HG03457 (cell line): ENCODE data around the gene SYCP1.
"Not testable (repeated sequence)": the region's sequence is repeated elsewhere in the genome, so short reads cannot be mapped to it uniquely, and the experiment has no call there.

Source experiments
- ATAC-seq: cut with Tn5 transposase; IDR thresholded peaks from one replicate; pipeline ENCODE4 v1.9.1; 2021; ENCODE audit warnings: moderate number of reproducible peaks; ENCODE audit not compliant: unreplicated experiment

SYCP1 gene, protein sequence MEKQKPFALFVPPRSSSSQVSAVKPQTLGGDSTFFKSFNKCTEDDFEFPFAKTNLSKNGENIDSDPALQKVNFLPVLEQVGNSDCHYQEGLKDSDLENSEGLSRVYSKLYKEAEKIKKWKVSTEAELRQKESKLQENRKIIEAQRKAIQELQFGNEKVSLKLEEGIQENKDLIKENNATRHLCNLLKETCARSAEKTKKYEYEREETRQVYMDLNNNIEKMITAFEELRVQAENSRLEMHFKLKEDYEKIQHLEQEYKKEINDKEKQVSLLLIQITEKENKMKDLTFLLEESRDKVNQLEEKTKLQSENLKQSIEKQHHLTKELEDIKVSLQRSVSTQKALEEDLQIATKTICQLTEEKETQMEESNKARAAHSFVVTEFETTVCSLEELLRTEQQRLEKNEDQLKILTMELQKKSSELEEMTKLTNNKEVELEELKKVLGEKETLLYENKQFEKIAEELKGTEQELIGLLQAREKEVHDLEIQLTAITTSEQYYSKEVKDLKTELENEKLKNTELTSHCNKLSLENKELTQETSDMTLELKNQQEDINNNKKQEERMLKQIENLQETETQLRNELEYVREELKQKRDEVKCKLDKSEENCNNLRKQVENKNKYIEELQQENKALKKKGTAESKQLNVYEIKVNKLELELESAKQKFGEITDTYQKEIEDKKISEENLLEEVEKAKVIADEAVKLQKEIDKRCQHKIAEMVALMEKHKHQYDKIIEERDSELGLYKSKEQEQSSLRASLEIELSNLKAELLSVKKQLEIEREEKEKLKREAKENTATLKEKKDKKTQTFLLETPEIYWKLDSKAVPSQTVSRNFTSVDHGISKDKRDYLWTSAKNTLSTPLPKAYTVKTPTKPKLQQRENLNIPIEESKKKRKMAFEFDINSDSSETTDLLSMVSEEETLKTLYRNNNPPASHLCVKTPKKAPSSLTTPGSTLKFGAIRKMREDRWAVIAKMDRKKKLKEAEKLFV

GRCh38 chr1:114854693-114855320 lies at the start of gene SYCP1:
Gene SYCP1, plus strand, starts transcription at chr1:114854863. Its CDS starts 602 bp downstream, at chr1:114855465.
- no peak for ATAC-seq

GRCh38 chr1:114819869-114820268 lies 34.8 kb upstream of the SYCP1 start:
- no peak for ATAC-seq

- ATAC-seq = no peak
Measured at GRCh38 chr1:114820392-114820791, 34.3 kb upstream of the SYCP1 start.

DNA sequence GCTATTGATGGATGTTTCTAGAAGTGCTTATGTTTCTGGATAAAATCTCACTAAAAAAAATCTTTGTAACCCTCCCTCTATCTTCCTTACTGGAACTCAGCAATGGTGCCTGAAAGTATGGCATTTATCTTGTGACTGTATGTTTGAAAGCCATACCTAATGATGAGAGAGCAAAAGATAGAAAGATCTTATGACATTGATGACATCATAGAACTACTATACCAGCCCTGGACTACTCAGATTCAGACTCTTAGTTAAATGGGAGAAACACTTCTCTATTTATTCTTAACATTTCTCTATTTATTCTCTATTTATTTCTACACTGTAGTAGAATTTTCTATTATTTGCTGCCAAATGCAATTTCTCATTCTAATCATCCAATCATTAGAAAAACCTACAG lies 32.7 kb upstream of the SYCP1 start:
- ATAC-seq = no peak

GRCh38 chr1:114828251-114828650 lies 26.4 kb upstream of the SYCP1 start:
- ATAC-seq = no peak

GRCh38 chr1:114830075-114830474 lies 24.6 kb upstream of the SYCP1 start:
- ATAC-seq = not testable (repeated sequence)

- no peak for ATAC-seq
Measured at GRCh38 chr1:114831276-114831994, 23.2 kb upstream of the SYCP1 start.

DNA sequence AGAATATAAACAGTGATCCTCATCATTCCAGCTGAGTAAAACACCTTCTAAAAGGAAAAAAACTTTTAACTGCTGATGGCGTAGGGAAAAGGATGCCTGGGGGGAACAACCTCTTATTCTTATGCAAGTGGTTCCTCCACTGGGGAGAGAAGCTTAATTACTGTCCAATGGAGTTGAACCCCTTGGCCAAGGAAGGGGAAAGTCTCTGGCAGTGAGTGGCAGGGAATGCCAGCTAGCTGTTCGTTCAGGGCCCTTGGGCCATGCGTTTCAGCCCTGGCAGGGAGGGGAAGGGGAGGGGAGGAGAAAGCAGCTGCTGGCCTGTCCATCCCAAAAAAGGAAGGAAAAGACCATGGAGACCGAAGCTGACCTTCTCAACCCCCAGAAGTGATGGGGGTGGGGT lies 22.6 kb upstream of the SYCP1 start:
- ATAC-seq = no peak

DNA sequence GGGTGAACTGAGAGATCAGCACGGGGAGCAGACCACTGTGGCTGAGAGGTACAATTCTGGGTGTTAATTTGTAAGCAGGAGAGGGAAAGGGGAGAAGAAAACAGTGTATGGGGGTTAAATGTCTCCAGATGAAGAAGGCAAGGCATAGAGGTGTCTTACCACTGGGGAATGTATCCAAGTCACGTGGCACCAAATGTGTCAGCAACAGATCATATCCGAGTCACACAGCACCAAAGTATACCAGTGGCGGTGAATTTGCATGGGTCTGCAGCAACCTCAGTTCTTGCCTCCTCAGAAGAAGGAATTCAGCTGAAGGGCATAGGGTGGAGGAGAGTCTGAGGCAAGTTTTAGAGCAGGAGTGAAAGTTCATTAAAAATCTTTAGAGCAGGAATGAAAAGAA lies 21.2 kb upstream of the SYCP1 start:
- ATAC-seq = no peak

- ATAC-seq = no peak
Measured at GRCh38 chr1:114844270-114844669, 10.4 kb upstream of the SYCP1 start.

DNA sequence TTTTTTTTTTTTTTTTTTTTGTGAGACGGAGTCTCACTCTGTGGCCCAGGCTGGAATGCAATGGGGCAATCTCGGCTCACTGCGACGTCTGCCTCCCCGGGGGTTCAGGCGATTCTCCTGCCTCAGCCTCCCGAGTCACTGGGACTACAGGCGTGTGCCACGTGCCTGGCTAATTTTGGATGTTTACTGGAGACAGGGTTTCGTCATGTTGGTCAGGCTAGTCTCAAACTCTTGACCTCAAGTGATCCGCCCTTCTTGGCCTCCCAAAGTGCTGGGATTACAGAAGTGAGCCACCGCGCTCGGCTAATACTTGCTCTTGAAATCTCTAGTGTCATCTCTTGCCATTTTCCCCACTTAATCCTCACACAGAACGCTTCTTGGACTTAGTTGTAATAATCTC lies 1.1 kb upstream of the SYCP1 start:
- no peak for ATAC-seq

- no peak for ATAC-seq
Measured at GRCh38 chr1:114861384-114861783, 6.7 kb downstream of the SYCP1 start.

DNA sequence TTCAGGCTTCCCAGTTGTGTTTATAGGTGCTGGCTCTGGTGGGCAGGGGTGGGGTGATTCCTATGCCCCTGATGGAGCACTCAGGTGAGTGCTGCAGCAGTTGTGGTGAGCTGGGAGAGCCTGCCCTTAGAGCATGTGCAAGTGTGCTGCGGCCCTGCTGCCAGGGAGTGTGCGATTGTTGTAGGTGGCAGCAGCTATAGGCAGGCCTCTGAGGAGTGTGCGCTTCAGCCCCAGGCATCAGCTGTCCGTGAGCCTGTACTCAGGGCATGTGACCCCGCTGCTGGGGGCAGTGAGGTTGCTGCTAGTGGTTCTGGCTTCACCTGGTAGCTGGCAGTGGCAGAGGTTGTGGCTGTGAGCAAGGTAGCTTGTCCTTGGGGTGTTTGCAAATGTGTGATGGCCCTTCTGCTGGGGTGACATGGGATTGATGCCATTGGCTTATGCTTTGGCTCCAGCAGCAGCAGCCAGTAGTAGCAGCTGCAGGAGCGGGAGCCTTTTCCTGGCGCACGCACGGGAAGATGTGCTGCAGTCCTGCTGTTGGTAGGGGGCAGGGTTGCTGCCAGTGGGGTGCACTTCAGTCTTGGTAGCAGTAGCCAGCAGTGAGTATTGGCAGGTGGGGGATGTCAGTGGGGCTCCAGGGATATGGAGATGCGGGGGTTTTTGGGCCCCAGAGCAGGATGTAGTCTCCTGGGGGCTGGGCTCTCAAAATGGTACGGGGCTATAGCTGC lies 37.7 kb downstream of the SYCP1 start:
- no peak for ATAC-seq

DNA sequence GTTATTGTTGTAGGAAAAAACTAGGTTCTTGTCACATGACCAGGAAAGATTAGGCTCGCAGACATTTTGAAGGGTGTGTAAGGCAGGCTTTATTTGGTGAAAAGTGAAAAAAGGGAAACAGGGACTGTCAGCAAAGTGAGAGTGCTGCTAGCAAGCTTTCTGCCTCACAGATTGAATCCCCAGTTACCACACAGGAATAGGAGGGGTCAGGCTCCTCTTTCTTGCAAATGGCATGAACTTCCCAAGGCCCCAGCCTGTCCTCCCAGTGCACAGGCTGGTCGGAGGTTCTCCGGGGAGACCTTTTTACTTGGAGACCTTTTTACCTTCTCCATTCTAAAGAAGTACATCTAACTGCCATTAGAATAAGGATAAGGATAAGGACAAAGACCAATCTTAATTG lies 42.1 kb downstream of the SYCP1 start:
- ATAC-seq = no peak

- ATAC-seq = no peak
Measured at GRCh38 chr1:114901814-114902213, 47.2 kb downstream of the SYCP1 start.

- ATAC-seq = no peak
Measured at GRCh38 chr1:114902343-114902742, 47.7 kb downstream of the SYCP1 start.

DNA sequence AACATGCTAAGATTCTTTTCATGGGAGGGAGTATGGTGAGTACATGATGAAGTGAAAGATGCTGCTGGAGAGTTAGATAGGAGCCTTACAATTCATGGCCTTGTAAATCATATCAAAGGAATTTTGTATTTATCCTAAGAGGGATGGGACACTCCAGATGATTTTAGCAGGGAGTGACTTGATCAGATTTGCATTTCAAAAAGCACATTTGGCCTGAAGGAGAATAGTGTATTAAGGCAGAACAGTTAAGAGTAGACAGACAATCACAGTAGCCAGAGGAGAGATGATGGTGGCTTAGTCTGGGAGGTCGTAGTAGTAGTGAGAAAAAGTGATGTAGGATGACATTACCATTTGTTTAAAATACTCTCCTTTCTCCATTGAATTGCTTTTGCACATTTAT lies 48.8 kb downstream of the SYCP1 start:
- no peak for ATAC-seq

DNA sequence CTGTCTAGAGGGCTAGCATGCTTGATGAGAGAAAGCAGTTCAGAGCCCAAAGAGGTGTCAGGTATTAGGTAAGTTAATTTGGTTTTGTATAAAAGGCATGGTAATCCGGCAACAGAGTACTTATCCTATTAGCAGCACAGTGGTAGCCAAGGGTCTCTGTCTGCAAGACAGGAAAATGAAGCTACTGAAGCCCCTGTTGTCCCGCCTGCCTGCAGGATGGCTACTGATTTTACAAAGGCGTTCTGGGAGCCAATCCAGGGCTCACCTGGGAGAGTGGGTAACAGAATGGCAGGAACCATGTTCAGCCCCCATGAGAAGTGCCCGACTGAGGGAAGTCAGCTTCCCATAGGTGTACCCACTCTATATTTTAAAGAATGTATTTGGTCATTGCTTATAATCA lies 61.1 kb downstream of the SYCP1 start:
- ATAC-seq = not testable (repeated sequence)

DNA sequence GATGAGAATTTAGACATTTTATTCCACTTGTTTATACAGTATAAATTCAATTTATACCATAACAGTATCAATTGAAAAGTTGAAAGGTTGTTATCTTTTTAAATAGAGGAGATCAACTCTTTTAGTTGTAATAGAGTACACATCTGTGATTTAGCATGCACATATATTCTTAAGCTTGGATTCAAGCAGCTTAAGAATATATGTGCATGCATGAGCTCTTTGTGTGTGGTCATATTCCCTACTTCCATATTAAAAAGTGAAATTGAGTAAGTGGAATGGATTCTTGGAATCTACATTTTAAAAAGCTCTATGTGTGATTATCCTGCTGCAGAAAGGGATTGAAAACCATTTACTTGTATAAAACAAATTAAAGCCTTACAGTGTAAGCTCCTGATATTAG lies 71.9 kb downstream of the SYCP1 start:
- ATAC-seq = no peak

GRCh38 chr1:114927401-114927800 lies 72.7 kb downstream of the SYCP1 start:
- no peak for ATAC-seq
